ENCODE results near the gene PCSK6. TPM values are rescaled to one million over a fixed set of nuclear protein-coding genes. Genes with fewer than 3 reads are reported as not detected.

Gene PCSK6
- total RNA-seq, 4 donors from 2014 or later: 1.4 to 12.8 (median 6.9) TPM

- peaks cover 0 to 4% of the 10 kb centered on the region in 2 donors for H3K27me3 ChIP-seq
- no peak overlapping the region for H3K27ac ChIP-seq
- H3K4me1 ChIP-seq: no peaks in the 10 kb centered on the region
- no peak for DNase-seq
- H3K9me3 ChIP-seq: no peaks in the 10 kb centered on the region
- H3K36me3 ChIP-seq: no peaks in the 10 kb centered on the region
- no peak for TF ChIP-seq CTCF (IDR thresholded peaks at IDR 0.05)
- no peak for TF ChIP-seq POLR2A (IDR thresholded peaks at IDR 0.05)
- intact Hi-C loops (cut with DNase I; ENCODE audit: low total_unique reads): no loop called here
- no peak overlapping the region for H3K4me3 ChIP-seq
These were observed 6.9 kb upstream of the PCSK6 start for GRCh38 chr15:101496198-101496986.

DNA sequence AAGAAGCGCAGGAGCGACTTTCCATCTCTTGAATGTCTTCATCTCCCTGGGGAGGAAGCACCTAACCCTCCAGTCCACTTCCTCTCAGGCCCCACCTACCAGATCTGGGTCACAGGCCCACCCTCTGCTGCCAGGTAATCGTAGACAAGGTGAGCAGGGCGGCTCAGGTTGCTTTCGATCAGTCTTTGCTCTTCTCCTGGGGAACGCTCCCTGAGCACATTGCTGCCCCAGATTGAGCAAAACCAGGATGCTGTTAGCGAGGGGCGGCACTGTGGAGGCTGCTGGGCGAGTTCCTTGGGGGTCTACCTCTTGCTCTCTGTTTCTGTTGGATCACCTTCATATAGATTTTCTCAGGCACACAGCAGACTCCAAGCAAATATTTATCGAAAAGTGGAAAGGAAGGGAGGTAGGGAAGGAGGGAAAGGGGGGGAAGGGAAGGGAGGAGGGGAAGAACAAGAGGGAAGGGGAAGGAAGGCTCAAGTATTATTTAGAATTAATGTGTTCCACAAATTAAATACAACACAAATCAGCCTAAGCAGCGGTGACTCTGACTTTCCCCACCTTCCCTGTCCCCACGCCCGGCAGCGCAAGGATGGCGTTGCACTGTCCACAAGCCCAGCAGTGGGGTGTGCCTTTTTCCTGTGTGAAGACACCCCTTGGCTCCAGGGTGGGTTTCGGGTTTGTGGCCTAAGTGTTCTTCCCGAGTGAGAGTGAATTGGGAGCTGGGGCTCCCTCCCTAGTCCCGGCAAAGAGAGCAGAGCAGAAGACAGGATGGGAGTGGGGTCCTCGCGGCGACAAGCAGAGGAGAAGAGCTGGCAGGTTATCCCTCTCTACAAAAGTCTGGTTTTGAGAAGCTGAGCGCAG is 6.1 kb upstream of the PCSK6 start:
- Histone ChIP-seq H3K27me3 (peaks cover 0 to 4% of the 10 kb centered on the region in 2 donors), H3K27ac (no peak overlapping the region), H3K9me3 (no peaks in the 10 kb centered on the region), H3K4me3 (no peak overlapping the region), H3K4me1 (no peaks in the 10 kb centered on the region), H3K36me3 (no peaks in the 10 kb centered on the region)
- no peak for DNase-seq
- TF ChIP-seq POLR2A (IDR thresholded peaks at IDR 0.05) (no peak), CTCF (IDR thresholded peaks at IDR 0.05) (no peak)
- intact Hi-C loops (cut with DNase I; ENCODE audit: low total_unique reads): no loop called here

DNA sequence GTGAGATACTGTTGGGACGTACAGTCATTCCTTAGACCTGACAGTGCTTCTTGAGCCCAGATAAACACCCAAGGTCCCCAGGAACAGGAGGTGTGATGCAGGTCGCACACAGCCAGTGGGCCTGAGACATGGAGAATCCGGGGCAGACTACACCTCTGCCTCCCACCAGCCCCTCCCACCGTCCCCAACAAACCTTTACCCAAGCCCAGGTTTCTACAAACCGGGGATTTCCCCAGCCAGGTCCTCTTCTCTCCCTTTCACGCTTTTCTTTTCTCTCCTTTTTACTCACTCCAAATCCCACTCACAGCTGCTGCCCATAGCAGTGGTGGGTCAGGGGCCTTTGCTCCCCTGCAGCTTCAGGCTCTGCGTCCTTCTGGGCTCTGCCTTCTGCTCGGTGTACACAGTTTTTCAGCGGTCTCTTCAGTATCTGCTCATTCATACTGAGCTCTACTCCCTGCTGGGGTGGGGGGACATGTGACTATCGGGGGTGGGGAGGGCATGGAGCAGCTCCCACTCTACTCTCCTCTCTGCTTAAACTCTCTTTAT is 4.8 kb upstream of the PCSK6 start:
- TF ChIP-seq CTCF (IDR thresholded peaks at IDR 0.05) (no peak), POLR2A (IDR thresholded peaks at IDR 0.05) (no peak)
- intact Hi-C loops (cut with DNase I; ENCODE audit: low total_unique reads): no loop called here
- no peaks in the 10 kb centered on the region for H3K9me3 ChIP-seq
- H3K36me3 ChIP-seq: no peaks in the 10 kb centered on the region
- no peaks in the 10 kb centered on the region for H3K4me1 ChIP-seq
- peaks cover 0 to 4% of the 10 kb centered on the region in 2 donors for H3K27me3 ChIP-seq
- no peak overlapping the region for H3K27ac ChIP-seq
- H3K4me3 ChIP-seq: no peak overlapping the region
- DNase-seq: no peak

DNA sequence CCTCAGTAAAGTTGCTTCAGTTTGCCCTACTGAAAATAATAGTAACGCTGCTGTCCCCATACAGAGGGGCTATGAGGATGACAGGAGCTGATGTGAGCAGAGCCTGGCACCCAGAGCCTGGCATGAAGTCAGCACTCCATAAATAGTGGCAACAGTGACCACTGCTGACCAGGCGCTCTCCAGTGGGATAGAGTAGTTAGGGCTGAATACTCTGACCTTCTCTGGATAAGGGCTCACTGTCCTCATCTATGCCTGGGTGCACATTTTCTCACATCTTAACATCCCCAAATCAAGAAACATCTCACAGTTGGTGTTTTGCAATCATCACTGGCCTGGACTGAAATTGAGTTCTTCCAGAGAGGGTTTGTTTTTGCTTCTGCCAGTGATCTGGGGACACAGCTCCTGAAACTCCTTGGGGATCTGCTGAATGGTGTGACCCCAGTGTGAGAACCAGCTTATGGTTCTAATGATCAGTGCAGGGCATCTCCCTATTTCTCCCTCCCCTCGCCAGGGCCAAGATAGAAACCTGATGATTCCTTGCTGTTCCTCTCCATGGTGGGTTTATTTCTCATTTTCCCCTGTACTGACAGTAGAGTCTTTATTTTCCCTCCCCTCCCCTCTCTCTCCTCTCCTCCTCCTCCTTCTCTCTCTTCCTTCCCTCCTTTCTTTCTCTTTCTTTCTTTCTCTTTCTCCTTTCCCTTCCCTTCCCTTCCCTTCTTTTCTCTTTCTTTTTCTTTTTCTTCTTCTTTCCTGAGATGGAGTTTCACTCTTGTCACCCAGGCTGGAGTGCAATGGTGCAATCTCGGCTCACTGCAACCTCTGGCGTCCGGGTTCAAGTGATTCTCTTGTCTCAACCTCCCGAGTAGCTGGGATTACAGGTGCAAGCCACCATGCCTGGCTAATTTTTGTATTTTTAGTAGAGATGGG is 3.5 kb upstream of the PCSK6 start:
- TF ChIP-seq CTCF (IDR thresholded peaks at IDR 0.05): no peak
- H3K4me1 ChIP-seq: no peaks in the 10 kb centered on the region
- no peaks in the 10 kb centered on the region for H3K36me3 ChIP-seq
- DNase-seq: no peak
- H3K9me3 ChIP-seq: no peaks in the 10 kb centered on the region
- H3K4me3 ChIP-seq: no peak overlapping the region
- intact Hi-C loops (cut with DNase I; ENCODE audit: low total_unique reads): no loop called here
- peaks cover 0 to 8% of the 10 kb centered on the region in 2 donors for H3K27me3 ChIP-seq
- H3K27ac ChIP-seq: no peak overlapping the region

Data from uterus (tissue), 4 donors.